Panc1 (cell line): Measurements from ENCODE around the gene KCNH1. TPM values are rescaled to one million over a fixed set of nuclear protein-coding genes. Genes with fewer than 3 reads are reported as not detected.

Experiments
- ATAC-seq: fragments of 200-7000 bp; cut with Tn5 transposase; 2 replicates; pipeline ENCODE4 v1.9.1; 2020; ENCODE audit warnings: mild to moderate bottlenecking, moderate library complexity
- BruUV-seq: library from RNA; stranded (reverse); fragments of 400-500 nt; replicated peaks from 2 replicates; lab custom pipeline; 2021; lab: Mats Ljungman, UMichigan
- CTCF ChIA-PET: fragments of 300-600 bp; sonication (Branson Sonifier 250); formaldehyde crosslinking; loops from one replicate; lab custom pipeline; 2022; ENCODE audit warnings: antibody characterized with exemption; lab: Charles Lee
- POLR2A ChIA-PET: fragments of 300-600 bp; sonication (Branson Sonifier 250); formaldehyde crosslinking; loops from one replicate; lab custom pipeline; 2022; ENCODE audit warnings: antibody characterized with exemption; lab: Charles Lee
- DNase-seq: peaks from one replicate; pipeline ENCODE4 v3.0.0-alpha.2; 2010; ENCODE audit warnings: low read depth, low spot score
- H3K27ac ChIP-seq: 2 replicates; pipeline ENCODE4 v1.5.1; 2011; ENCODE audit warnings: mild to moderate bottlenecking, low read length, inconsistent platforms
- H3K27me3 ChIP-seq: fragments of 200-500 bp; sonication (Bioruptor generic); 2 replicates; pipeline ENCODE4 v1.6.0; 2014; ENCODE audit warnings: low read length, inconsistent platforms; ENCODE audit not compliant: control insufficient read depth, insufficient read depth
- H3K36me3 ChIP-seq: fragments of 200-500 bp; sonication (Bioruptor generic); 2 replicates; pipeline ENCODE4 v1.5.1; 2014; ENCODE audit warnings: inconsistent platforms, mild to moderate bottlenecking, low read length, moderate library complexity; ENCODE audit not compliant: control insufficient read depth, insufficient read depth
- H3K4me1 ChIP-seq: 2 replicates; pipeline ENCODE4 v1.5.1; 2011; ENCODE audit warnings: inconsistent platforms, mild to moderate bottlenecking, low read length, moderate library complexity; ENCODE audit not compliant: control insufficient read depth, insufficient read depth
- H3K4me3 ChIP-seq, 2 experiments: 2 replicates each; pipeline ENCODE4 v1.5.1; 2011 to 2012; ENCODE audit warnings: low read depth in 2 of 2, low read length in 2 of 2, mild to moderate bottlenecking in 2 of 2, inconsistent platforms in 1 of 2, moderate library complexity in 1 of 2
- H3K9me3 ChIP-seq: fragments of 200-500 bp; sonication (Bioruptor generic); 2 replicates; pipeline ENCODE4 v1.5.1; 2014; ENCODE audit warnings: low read depth, mild to moderate bottlenecking, inconsistent platforms, low read length, moderate library complexity; ENCODE audit not compliant: control insufficient read depth, insufficient read depth
- POLR2AphosphoS5 ChIP-seq: IDR thresholded peaks from 2 replicates; pipeline ENCODE4 v1.6.1; 2012; ENCODE audit warnings: mild to moderate bottlenecking, low read depth, low read length, moderate library complexity
- REST ChIP-seq, 2 experiments: IDR thresholded peaks; 2 replicates each; pipeline ENCODE4 v1.6.1; 2011 to 2012; ENCODE audit warnings: low read depth in 2 of 2, control low read depth in 1 of 2, low read length in 1 of 2, mild to moderate bottlenecking in 1 of 2, moderate library complexity in 1 of 2; ENCODE audit not compliant: insufficient read depth in 1 of 2
- SIN3A ChIP-seq: IDR thresholded peaks from 2 replicates; pipeline ENCODE4 v1.6.1; 2012; ENCODE audit warnings: low read depth, mild to moderate bottlenecking, low read length, moderate library complexity, borderline replicate concordance; ENCODE audit not compliant: insufficient read depth
- TCF7L2 ChIP-seq: IDR thresholded peaks from 2 replicates; pipeline ENCODE4 v1.6.1; 2011; ENCODE audit warnings: mild to moderate bottlenecking, low read depth, low read length, inconsistent platforms
- in situ Hi-C: cut with HindIII; loops from 2 replicates; pipeline ENCODE4 v1.10.0; 2016; ENCODE audit warnings: low sequenced_read_pairs, low pct_unique_long_range_greater_than_20kb
- intact Hi-C: fragments of 100-400 bp; cut with micrococcal nuclease; formaldehyde crosslinking; loops from one replicate; pipeline ENCODE4 v1.10.0; 2022; ENCODE audit not compliant: unreplicated experiment
- total RNA-seq: library from RNA; stranded (reverse); gene quantifications from one replicate; pipeline ENCODE4 v1.2.1, GENCODE V29; 2021; ENCODE audit not compliant: unreplicated experiment
- TF ChIP-seq, protein P1 (sequence below): fragments of 450-650 bp; IDR thresholded peaks from 2 replicates; pipeline ENCODE4 v1.5.1; 2017; ENCODE audit warnings: mild to moderate bottlenecking

KCNH1 gene
- total RNA-seq, 1 experiment from 2014 or later: not detected

DNA sequence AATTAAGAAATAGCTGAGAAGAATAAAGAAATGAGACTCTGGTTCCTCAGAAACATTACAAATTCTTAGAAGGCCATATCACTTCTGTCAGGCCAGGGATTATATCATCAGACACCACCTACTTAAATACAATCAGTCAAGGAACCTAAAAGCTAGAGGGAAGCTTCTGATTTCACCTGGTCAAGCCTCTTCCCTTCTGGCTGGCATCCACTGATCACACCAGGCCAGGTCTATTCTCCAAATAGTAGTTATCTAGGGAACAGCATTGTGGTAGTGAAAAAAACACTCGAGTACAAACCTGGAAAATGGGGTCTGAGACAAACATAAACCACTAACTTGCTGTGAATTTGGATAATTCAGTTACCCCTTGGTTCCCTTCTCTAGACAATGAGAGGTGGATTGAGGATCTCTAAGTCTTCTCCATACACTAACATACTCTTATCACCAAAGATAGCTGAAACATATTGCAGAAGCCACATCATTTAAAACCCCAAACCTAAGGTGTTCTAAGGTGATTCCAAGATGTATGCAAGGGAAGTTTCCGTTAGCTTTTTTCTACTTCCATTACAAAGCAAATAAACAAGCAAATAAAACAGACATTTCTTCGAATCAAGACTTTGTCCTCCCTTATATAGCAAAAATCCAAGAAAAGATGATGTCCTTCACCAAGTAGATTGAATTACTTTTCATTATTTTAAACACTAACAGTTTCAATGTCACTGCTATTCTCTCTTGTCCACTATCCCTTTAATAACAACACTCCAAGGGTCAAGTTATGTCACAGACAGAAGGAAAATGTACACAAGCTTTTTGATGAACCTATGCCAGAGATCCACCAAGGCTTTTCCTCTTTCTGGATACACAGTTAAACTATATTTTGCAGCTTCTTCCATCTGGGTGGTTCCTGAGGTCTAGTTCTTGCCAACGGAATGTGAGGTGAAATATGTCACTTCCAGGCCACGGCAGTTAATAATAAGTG, 212.9 kb downstream of the KCNH1 start:
- H3K27ac ChIP-seq: no peak overlapping the region
- BruUV-seq: no TSS peak
- DNase-seq (no peak), ATAC-seq (no peak)
- intact Hi-C loops: no loop called here
- in situ Hi-C loops: no loop called here
- no peaks in the 10 kb centered on the region for H3K4me1 ChIP-seq
- ChIA-PET POLR2A (no interaction called here), CTCF (no interaction called here)
- H3K27me3 ChIP-seq: no peaks in the 10 kb centered on the region
- TF ChIP-seq REST (IDR thresholded peaks at IDR 0.05; ENCODE audit: insufficient read depth in 1 of 2, low read depth in 2 of 2, low read length in 1 of 2) (no peak), TCF7L2 (no peak)
- TF ChIP-seq, protein P1, sequence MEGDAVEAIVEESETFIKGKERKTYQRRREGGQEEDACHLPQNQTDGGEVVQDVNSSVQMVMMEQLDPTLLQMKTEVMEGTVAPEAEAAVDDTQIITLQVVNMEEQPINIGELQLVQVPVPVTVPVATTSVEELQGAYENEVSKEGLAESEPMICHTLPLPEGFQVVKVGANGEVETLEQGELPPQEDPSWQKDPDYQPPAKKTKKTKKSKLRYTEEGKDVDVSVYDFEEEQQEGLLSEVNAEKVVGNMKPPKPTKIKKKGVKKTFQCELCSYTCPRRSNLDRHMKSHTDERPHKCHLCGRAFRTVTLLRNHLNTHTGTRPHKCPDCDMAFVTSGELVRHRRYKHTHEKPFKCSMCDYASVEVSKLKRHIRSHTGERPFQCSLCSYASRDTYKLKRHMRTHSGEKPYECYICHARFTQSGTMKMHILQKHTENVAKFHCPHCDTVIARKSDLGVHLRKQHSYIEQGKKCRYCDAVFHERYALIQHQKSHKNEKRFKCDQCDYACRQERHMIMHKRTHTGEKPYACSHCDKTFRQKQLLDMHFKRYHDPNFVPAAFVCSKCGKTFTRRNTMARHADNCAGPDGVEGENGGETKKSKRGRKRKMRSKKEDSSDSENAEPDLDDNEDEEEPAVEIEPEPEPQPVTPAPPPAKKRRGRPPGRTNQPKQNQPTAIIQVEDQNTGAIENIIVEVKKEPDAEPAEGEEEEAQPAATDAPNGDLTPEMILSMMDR: no peak
- H3K4me3 ChIP-seq: no peak overlapping the region
- H3K9me3 ChIP-seq: no peaks in the 10 kb centered on the region
- H3K36me3 ChIP-seq: no peaks in the 10 kb centered on the region

DNA sequence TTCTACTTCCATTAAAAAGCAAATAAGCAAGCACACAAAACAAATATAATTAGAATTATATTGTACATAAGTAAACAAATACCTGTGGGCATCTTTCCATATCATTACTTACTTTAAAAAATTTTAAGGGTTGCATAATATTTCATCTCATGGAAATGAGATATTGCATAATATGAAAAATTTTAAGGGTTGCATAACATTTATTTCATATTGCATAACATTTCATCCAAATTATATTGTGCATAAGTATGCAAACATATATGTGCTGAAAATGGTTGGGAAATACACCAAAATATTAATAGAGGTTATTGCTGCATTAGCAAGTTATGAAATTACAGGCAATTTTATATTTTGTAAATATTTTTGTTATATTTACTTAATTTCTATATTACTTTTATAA, 213.7 kb downstream of the KCNH1 start:
- in situ Hi-C loops (no loop called here), intact Hi-C loops (no loop called here)
- H3K27ac ChIP-seq: no peak overlapping the region
- no peaks in the 10 kb centered on the region for H3K4me1 ChIP-seq
- H3K4me3 ChIP-seq: no peak overlapping the region
- H3K36me3 ChIP-seq: no peaks in the 10 kb centered on the region
- ChIA-PET CTCF (no interaction called here), POLR2A (no interaction called here)
- DNase-seq: no peak
- no peaks in the 10 kb centered on the region for H3K27me3 ChIP-seq
- ATAC-seq: no peak
- BruUV-seq: no TSS peak
- TF ChIP-seq, protein P1: no peak
- no peak for TF ChIP-seq SIN3A
- TF ChIP-seq TCF7L2: no peak
- no peak for TF ChIP-seq REST (IDR thresholded peaks at IDR 0.05; ENCODE audit: insufficient read depth in 1 of 2, low read depth in 2 of 2, low read length in 1 of 2)
- TF ChIP-seq POLR2AphosphoS5: no peak
- H3K9me3 ChIP-seq: no peaks in the 10 kb centered on the region
